H9 (cell line): ENCODE results near the gene ACADS. TPM values are rescaled to one million over a fixed set of nuclear protein-coding genes. Genes with fewer than 3 reads are reported as not detected.

Source experiments
- DNase-seq: peaks from one replicate; pipeline ENCODE4 v3.0.0-alpha.2; 2017
- H2AFZ ChIP-seq: one replicate; pipeline ENCODE4 v1.6.1; 2013; ENCODE audit warnings: mild to moderate bottlenecking, low read length, control low read depth, moderate library complexity
- H2AK5ac ChIP-seq: 2 replicates; pipeline ENCODE4 v1.6.1; 2013; ENCODE audit warnings: low read length, control low read depth, mixed read lengths; ENCODE audit not compliant: insufficient read length
- H2BK120ac ChIP-seq: one replicate; pipeline ENCODE4 v1.6.1; 2013; ENCODE audit warnings: low read depth, mild to moderate bottlenecking, low read length, control low read depth, inconsistent platforms; ENCODE audit not compliant: poor library complexity, severe bottlenecking
- H2BK12ac ChIP-seq: 2 replicates; pipeline ENCODE4 v1.6.1; 2013; ENCODE audit warnings: low read length, control low read depth, mixed read lengths, low read depth; ENCODE audit not compliant: insufficient read length
- H2BK15ac ChIP-seq: 2 replicates; pipeline ENCODE4 v1.6.1; 2013; ENCODE audit warnings: low read depth, low read length, control low read depth
- H2BK20ac ChIP-seq: one replicate; pipeline ENCODE4 v1.6.1; 2013; ENCODE audit warnings: low read depth, mild to moderate bottlenecking, low read length, control low read depth, inconsistent platforms; ENCODE audit not compliant: poor library complexity, severe bottlenecking
- H2BK5ac ChIP-seq: 2 replicates; pipeline ENCODE4 v1.6.1; 2013; ENCODE audit warnings: low read length, control low read depth, mixed read lengths; ENCODE audit not compliant: insufficient read length
- H3K14ac ChIP-seq: 2 replicates; pipeline ENCODE4 v1.6.1; 2013; ENCODE audit warnings: low read length, control low read depth; ENCODE audit not compliant: insufficient read depth
- H3K18ac ChIP-seq: 2 replicates; pipeline ENCODE4 v1.6.1; 2013; ENCODE audit warnings: low read depth, mild to moderate bottlenecking, mixed read lengths, low read length, control low read depth; ENCODE audit not compliant: insufficient read length
- H3K23ac ChIP-seq: 2 replicates; pipeline ENCODE4 v1.6.1; 2013; ENCODE audit warnings: low read length, control low read depth, mixed read lengths, low read depth; ENCODE audit not compliant: insufficient read length
- H3K23me2 ChIP-seq: 2 replicates; pipeline ENCODE4 v1.6.1; 2013; ENCODE audit warnings: low read depth, mild to moderate bottlenecking, mixed read lengths, low read length, control low read depth; ENCODE audit not compliant: insufficient read length, poor library complexity, severe bottlenecking
- H3K27ac ChIP-seq: 2 replicates; pipeline ENCODE4 v1.5.1; 2013; ENCODE audit warnings: low read length, control low read depth, mixed read lengths, low read depth; ENCODE audit not compliant: insufficient read length
- H3K27me3 ChIP-seq: 2 replicates; pipeline ENCODE4 v1.6.1; 2013; ENCODE audit warnings: low read length, control low read depth, inconsistent platforms; ENCODE audit not compliant: insufficient read depth
- H3K4ac ChIP-seq: 2 replicates; pipeline ENCODE4 v1.6.1; 2013; ENCODE audit warnings: low read depth, mild to moderate bottlenecking, control low read depth, inconsistent platforms, low read length, moderate library complexity
- H3K4me1 ChIP-seq: 2 replicates; pipeline ENCODE4 v1.6.1; 2013; ENCODE audit warnings: low read length, control low read depth, inconsistent platforms; ENCODE audit not compliant: insufficient read depth
- H3K4me2 ChIP-seq: 2 replicates; pipeline ENCODE4 v1.6.1; 2013; ENCODE audit warnings: low read length, control low read depth, mixed read lengths; ENCODE audit not compliant: insufficient read length, insufficient read depth
- H3K56ac ChIP-seq: 2 replicates; pipeline ENCODE4 v1.6.1; 2013; ENCODE audit warnings: low read depth, mild to moderate bottlenecking, mixed read lengths, low read length, control low read depth; ENCODE audit not compliant: insufficient read length
- H3K79me1 ChIP-seq: 2 replicates; pipeline ENCODE4 v1.6.1; 2013; ENCODE audit warnings: low read depth, mild to moderate bottlenecking, moderate library complexity, low read length, control low read depth, inconsistent platforms; ENCODE audit not compliant: insufficient read depth, poor library complexity, severe bottlenecking
- H3K79me2 ChIP-seq: 2 replicates; pipeline ENCODE4 v1.6.1; 2013; ENCODE audit warnings: low read length, control low read depth, inconsistent platforms; ENCODE audit not compliant: insufficient read depth
- H3K9ac ChIP-seq: 2 replicates; pipeline ENCODE4 v1.6.1; 2013; ENCODE audit warnings: low read length, control low read depth, mixed read lengths; ENCODE audit not compliant: insufficient read length; ENCODE audit errors: extremely low read depth
- H3K9me3 ChIP-seq: one replicate; pipeline ENCODE4 v1.6.1; 2013; ENCODE audit warnings: low read depth, low read length, inconsistent platforms; ENCODE audit not compliant: control insufficient read depth
- H3T11ph ChIP-seq: one replicate; pipeline ENCODE4 v1.6.1; 2013; ENCODE audit warnings: mild to moderate bottlenecking, low read length, control low read depth, inconsistent platforms
- H4K20me1 ChIP-seq: one replicate; pipeline ENCODE4 v1.6.1; 2013; ENCODE audit not compliant: control insufficient read depth, insufficient read length, insufficient read depth
- H4K5ac ChIP-seq: 2 replicates; pipeline ENCODE4 v1.6.1; 2013; ENCODE audit warnings: low read depth, mild to moderate bottlenecking, mixed read lengths, low read length, control low read depth; ENCODE audit not compliant: insufficient read length
- H4K8ac ChIP-seq: replicated peaks from 2 replicates; pipeline ENCODE4 v1.6.1; 2013; ENCODE audit warnings: low read length, control low read depth, mixed read lengths, low read depth; ENCODE audit not compliant: insufficient read length
- H4K91ac ChIP-seq: 2 replicates; pipeline ENCODE4 v1.6.1; 2013; ENCODE audit warnings: low read depth, mild to moderate bottlenecking, moderate library complexity, mixed read lengths, low read length, control low read depth; ENCODE audit not compliant: insufficient read length
- H3K27ac Mint-ChIP-seq, 3 experiments: 2 replicates in 2 of 3; 3 replicates in 1 of 3; pipeline ENCODE4 v1.8.0; 2020 to 2021; ENCODE audit warnings: mixed read lengths in 3 of 3, mild to moderate bottlenecking in 1 of 3, moderate library complexity in 1 of 3
- H3K27me3 Mint-ChIP-seq: 2 replicates; pipeline ENCODE4 v1.8.0; 2021; ENCODE audit warnings: low read depth, mild to moderate bottlenecking, moderate library complexity, mixed read lengths
- H3K36me3 Mint-ChIP-seq, 3 experiments: 2 replicates in 2 of 3; 3 replicates in 1 of 3; pipeline ENCODE4 v1.8.0; 2020 to 2021; ENCODE audit warnings: low read depth in 3 of 3, mixed read lengths in 3 of 3; ENCODE audit not compliant: insufficient read depth in 1 of 3
- H3K4me1 Mint-ChIP-seq, 2 experiments: 2 replicates each; pipeline ENCODE4 v1.8.0; 2020; ENCODE audit warnings: mixed read lengths in 2 of 2
- H3K4me3 Mint-ChIP-seq, 2 experiments: 2 replicates in 1 of 2; 3 replicates in 1 of 2; pipeline ENCODE4 v1.8.0; 2020 to 2021; ENCODE audit warnings: mild to moderate bottlenecking in 2 of 2, mixed read lengths in 2 of 2, moderate library complexity in 1 of 2
- H3K9me3 Mint-ChIP-seq, 2 experiments: 2 replicates in 1 of 2; 3 replicates in 1 of 2; pipeline ENCODE4 v1.8.0; 2020; ENCODE audit warnings: mild to moderate bottlenecking in 2 of 2, mixed read lengths in 2 of 2, moderate library complexity in 1 of 2
- CTCF ChIP-seq: fragments of 200-600 bp; sonication (generic); conservative IDR thresholded peaks from 3 replicates; pipeline ENCODE4 v1.8.0; 2021; ENCODE audit warnings: antibody characterized with exemption, mild to moderate bottlenecking
- WGBS: extraction: QIAGEN DNeasy Blood & Tissue Kit; methylation state at CpG from one replicate; pipeline ENCODE4 v1.1.7; 2013; ENCODE audit warnings: missing lambda C conversion rate, low lambda C conversion rate, mixed read lengths; ENCODE audit not compliant: insufficient read length; ENCODE audit errors: extremely low coverage; 5-methylcytosine and 5-hydroxymethylcytosine counted together
- total RNA-seq: library from RNA; stranded (reverse); gene quantifications from 2 replicates; pipeline ENCODE4 v1.2.1, GENCODE V29; 2021

The ACADS gene
- total RNA-seq, 1 experiment from 2014 or later = 8.3 TPM

- H2BK5ac ChIP-seq = no peak overlapping the region
- H3K56ac ChIP-seq = no peak overlapping the region
- no peak overlapping the region for H3T11ph ChIP-seq
- Mint-ChIP-seq H3K9me3 (no peaks in the 10 kb centered on the region), H3K36me3 (no peaks in the 10 kb centered on the region; a peak in 1 of 7 replicates), H3K27ac (peak overlapping the region in 1 of 3 experiments; percentile 57; a peak in 1 of 7 replicates), H3K4me1 (peaks cover 3 to 4% of the 10 kb centered on the region in 2 experiments; a peak in 3 of 4 replicates), H3K4me3 (no peak overlapping the region), H3K27me3 (no peaks in the 10 kb centered on the region)
- no peaks in the 10 kb centered on the region for H3K23me2 ChIP-seq
- DNase-seq = no peak
- no peak overlapping the region for H2AK5ac ChIP-seq
- no peak overlapping the region for H3K9ac ChIP-seq
- H3K4me1 ChIP-seq = no peaks in the 10 kb centered on the region
- no peak overlapping the region for H2AFZ ChIP-seq
- no peak overlapping the region for H2BK12ac ChIP-seq
- H3K27me3 ChIP-seq = no peaks in the 10 kb centered on the region
- no peak overlapping the region for H4K8ac ChIP-seq
- no peaks in the 10 kb centered on the region for H4K20me1 ChIP-seq
- no peaks in the 10 kb centered on the region for H3K9me3 ChIP-seq
- WGBS = no CpG with 5 or more reads among the region's 7 CpGs
- no peaks in the 10 kb centered on the region for H3K79me2 ChIP-seq
- H3K79me1 ChIP-seq = no peaks in the 10 kb centered on the region
- H3K4ac ChIP-seq = no peak overlapping the region
- H2BK15ac ChIP-seq = no peak overlapping the region
- H4K91ac ChIP-seq = no peak overlapping the region
- no peak overlapping the region for H4K5ac ChIP-seq
- no peak overlapping the region for H3K27ac ChIP-seq
- no peak overlapping the region for H3K14ac ChIP-seq
- H3K18ac ChIP-seq = no peak overlapping the region
- no peak overlapping the region for H3K4me2 ChIP-seq
- no peak overlapping the region for H3K23ac ChIP-seq
- no peak overlapping the region for H2BK120ac ChIP-seq
- H2BK20ac ChIP-seq = no peak overlapping the region
- TF ChIP-seq CTCF = no peak
These were observed 47.7 kb upstream of the ACADS start for GRCh38 chr12:120677765-120678473.
